WI38 (cell line): ENCODE measurements around the gene WWOX.

Experiments
- H3K4me3 ChIP-seq: 2 replicates; pipeline ENCODE4 v1.5.1; 2011; ENCODE audit warnings: low read depth, mild to moderate bottlenecking, control low read depth, low read length
- TF ChIP-seq, protein P1 (sequence below): IDR thresholded peaks from 2 replicates; pipeline ENCODE4 v1.5.1; 2012; ENCODE audit warnings: low read depth, mild to moderate bottlenecking, control low read depth, low read length

WWOX gene

DNA sequence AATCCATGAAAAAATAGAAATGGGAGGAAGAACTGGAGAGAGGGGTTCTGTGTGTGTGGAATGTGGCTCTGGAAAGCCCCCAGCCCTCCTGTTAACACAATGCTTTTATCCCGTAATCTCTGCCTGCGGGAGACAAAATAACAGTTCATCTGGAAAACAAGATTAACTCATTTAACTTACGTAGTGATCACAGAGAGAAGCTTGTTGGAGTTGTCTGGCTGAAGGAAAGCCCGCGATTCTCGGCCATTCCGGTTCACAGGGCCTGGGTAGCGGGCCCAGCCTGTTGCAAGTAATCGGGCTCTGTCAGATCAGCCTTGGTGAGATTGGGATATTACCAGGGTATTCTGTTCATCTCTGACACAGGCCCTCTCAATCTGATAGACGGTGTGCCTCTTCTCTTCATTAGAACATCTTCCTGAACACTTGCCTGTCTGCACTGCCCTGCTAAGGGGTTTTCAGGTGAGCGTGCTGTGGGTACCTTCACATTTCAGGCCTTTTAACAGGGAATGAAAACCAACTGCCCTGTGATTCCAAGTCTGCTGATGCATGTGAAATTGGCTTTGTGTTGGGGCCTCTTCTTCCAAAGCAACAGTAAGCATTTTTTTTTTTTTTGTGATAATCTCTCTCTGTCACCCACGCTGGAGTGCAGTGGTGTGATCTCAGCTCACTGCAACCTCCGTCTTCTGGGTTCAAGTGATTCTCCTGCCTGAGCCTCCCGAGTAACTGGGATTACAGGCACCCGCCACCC is 609.9 kb downstream of the WWOX start:
- TF ChIP-seq, protein P1, sequence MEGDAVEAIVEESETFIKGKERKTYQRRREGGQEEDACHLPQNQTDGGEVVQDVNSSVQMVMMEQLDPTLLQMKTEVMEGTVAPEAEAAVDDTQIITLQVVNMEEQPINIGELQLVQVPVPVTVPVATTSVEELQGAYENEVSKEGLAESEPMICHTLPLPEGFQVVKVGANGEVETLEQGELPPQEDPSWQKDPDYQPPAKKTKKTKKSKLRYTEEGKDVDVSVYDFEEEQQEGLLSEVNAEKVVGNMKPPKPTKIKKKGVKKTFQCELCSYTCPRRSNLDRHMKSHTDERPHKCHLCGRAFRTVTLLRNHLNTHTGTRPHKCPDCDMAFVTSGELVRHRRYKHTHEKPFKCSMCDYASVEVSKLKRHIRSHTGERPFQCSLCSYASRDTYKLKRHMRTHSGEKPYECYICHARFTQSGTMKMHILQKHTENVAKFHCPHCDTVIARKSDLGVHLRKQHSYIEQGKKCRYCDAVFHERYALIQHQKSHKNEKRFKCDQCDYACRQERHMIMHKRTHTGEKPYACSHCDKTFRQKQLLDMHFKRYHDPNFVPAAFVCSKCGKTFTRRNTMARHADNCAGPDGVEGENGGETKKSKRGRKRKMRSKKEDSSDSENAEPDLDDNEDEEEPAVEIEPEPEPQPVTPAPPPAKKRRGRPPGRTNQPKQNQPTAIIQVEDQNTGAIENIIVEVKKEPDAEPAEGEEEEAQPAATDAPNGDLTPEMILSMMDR, result no peak
- H3K4me3 ChIP-seq, result no peak overlapping the region

- TF ChIP-seq, protein P1, result no peak
- H3K4me3 ChIP-seq, result no peak overlapping the region
Observed at GRCh38 chr16:78715106-78715505, 615.7 kb downstream of the WWOX start.

DNA sequence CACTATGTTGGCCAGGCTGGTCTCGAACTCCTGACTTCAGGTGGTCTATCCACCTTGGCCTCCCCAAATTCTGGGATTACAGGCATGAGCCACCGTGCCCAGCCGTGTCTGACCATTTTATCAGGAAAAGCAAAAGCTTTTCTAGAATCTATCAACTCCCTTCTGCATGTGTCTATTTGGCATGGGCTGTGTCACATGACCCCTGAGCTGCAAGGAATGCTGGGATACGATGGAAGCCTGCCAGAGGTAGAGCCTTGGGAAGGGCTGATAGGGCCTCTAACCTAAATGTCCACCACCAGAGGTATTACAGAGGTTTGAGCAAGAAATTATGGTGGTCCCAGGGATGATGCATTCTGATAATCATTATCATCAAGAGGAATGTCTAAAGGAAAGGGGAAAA is 616.2 kb downstream of the WWOX start:
- TF ChIP-seq, protein P1, result no peak
- no peak overlapping the region for H3K4me3 ChIP-seq

- TF ChIP-seq, protein P1, result no peak
- no peak overlapping the region for H3K4me3 ChIP-seq
Observed at GRCh38 chr16:78718141-78718540, 618.7 kb downstream of the WWOX start.

GRCh38 chr16:78720416-78720815 is 621.0 kb downstream of the WWOX start:
- no peak overlapping the region for H3K4me3 ChIP-seq
- TF ChIP-seq, protein P1, result no peak

- TF ChIP-seq, protein P1, result no peak
Observed at GRCh38 chr16:78727536-78727935, 628.1 kb downstream of the WWOX start.

DNA sequence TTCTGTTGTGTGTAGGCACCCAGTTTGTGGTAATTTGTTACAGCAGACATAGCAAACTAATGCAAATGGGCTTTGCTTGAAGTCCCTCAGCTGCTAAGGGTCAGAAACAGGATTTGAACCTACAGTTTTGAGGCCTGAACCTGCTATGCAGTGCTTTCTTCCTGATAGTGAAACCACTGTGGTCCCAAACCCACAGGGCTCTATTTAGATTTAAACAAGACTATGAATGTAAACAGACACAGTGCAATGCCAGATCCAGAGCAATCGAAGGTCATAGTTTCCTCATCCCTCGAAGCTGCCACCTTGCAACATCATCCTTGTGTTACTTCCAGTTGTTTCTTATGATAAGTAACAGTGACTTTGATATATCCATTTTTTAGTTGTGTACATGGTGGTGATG is 630.2 kb downstream of the WWOX start:
- TF ChIP-seq, protein P1, result no peak
- no peak overlapping the region for H3K4me3 ChIP-seq

More at GRCh38 chr16:78727536-78727935, 628.1 kb downstream of the WWOX start:
- H3K4me3 ChIP-seq, result no peak overlapping the region
